Trophoblast cell (in vitro differentiated cells and primary cell): Measurements from ENCODE around the gene PRKAR2A.

ENCODE experiments used
- DNase-seq, 2 donors: peaks; one replicate each; pipeline ENCODE4 v3.0.0-alpha.2; 2016
- H2AFZ ChIP-seq: 2 replicates; pipeline ENCODE4 v1.6.1; 2013; ENCODE audit warnings: low read length, moderate library complexity, mild to moderate bottlenecking; ENCODE audit not compliant: insufficient read depth, poor library complexity
- H2AK5ac ChIP-seq: 2 replicates; pipeline ENCODE4 v1.6.1; 2013; ENCODE audit warnings: mild to moderate bottlenecking, low read length
- H2BK120ac ChIP-seq: 2 replicates; pipeline ENCODE4 v1.6.1; 2013; ENCODE audit warnings: low read length, mild to moderate bottlenecking, moderate library complexity; ENCODE audit not compliant: insufficient read depth, poor library complexity
- H2BK12ac ChIP-seq: 2 replicates; pipeline ENCODE4 v1.6.1; 2013; ENCODE audit warnings: mild to moderate bottlenecking, low read length, moderate library complexity
- H2BK5ac ChIP-seq: 2 replicates; pipeline ENCODE4 v1.6.1; 2013; ENCODE audit warnings: low read length, low read depth, moderate library complexity, mild to moderate bottlenecking; ENCODE audit not compliant: poor library complexity
- H3K14ac ChIP-seq: 2 replicates; pipeline ENCODE4 v1.6.1; 2013; ENCODE audit warnings: mild to moderate bottlenecking, low read length
- H3K18ac ChIP-seq: 2 replicates; pipeline ENCODE4 v1.6.1; 2013; ENCODE audit warnings: mild to moderate bottlenecking, low read length
- H3K23ac ChIP-seq: 2 replicates; pipeline ENCODE4 v1.6.1; 2013; ENCODE audit warnings: low read length
- H3K27ac ChIP-seq: 2 replicates; pipeline ENCODE4 v1.5.1; 2013; ENCODE audit warnings: low read depth, mild to moderate bottlenecking, inconsistent platforms, low read length, moderate library complexity
- H3K27me3 ChIP-seq: 2 replicates; pipeline ENCODE4 v1.6.1; 2013; ENCODE audit warnings: inconsistent platforms, mild to moderate bottlenecking, low read length, moderate library complexity; ENCODE audit not compliant: insufficient read depth
- H3K36me3 ChIP-seq, 2 experiments: 1 replicate in 1 of 2; 2 replicates in 1 of 2; pipeline ENCODE4 v1.6.1; 2013; ENCODE audit warnings: low read length in 2 of 2, mild to moderate bottlenecking in 2 of 2, moderate library complexity in 1 of 2; ENCODE audit not compliant: insufficient read depth in 2 of 2, control insufficient read depth in 1 of 2
- H3K4ac ChIP-seq: 2 replicates; pipeline ENCODE4 v1.6.1; 2013; ENCODE audit warnings: low read depth, mild to moderate bottlenecking, low read length, moderate library complexity
- H3K4me1 ChIP-seq, 2 experiments: 1 replicate in 1 of 2; 2 replicates in 1 of 2; pipeline ENCODE4 v1.6.1; 2013; ENCODE audit warnings: low read length in 2 of 2, mild to moderate bottlenecking in 2 of 2, moderate library complexity in 1 of 2; ENCODE audit not compliant: insufficient read depth in 2 of 2, control insufficient read depth in 1 of 2
- H3K4me2 ChIP-seq: 2 replicates; pipeline ENCODE4 v1.6.1; 2013; ENCODE audit warnings: inconsistent platforms, mild to moderate bottlenecking, low read length, moderate library complexity
- H3K4me3 ChIP-seq: 2 replicates; pipeline ENCODE4 v1.5.1; 2013; ENCODE audit warnings: mild to moderate bottlenecking, low read depth, low read length, inconsistent platforms
- H3K79me1 ChIP-seq: one replicate; pipeline ENCODE4 v1.6.1; 2013; ENCODE audit warnings: low read length
- H3K79me2 ChIP-seq: 2 replicates; pipeline ENCODE4 v1.6.1; 2013; ENCODE audit warnings: low read length, mild to moderate bottlenecking; ENCODE audit not compliant: control insufficient read depth, insufficient read depth, poor library complexity
- H3K9ac ChIP-seq: 2 replicates; pipeline ENCODE4 v1.6.1; 2013; ENCODE audit warnings: mild to moderate bottlenecking, low read length
- H3K9me3 ChIP-seq: 2 replicates; pipeline ENCODE4 v1.6.1; 2013; ENCODE audit warnings: low read depth, mild to moderate bottlenecking, control low read depth, inconsistent platforms, low read length; ENCODE audit not compliant: insufficient read depth
- H4K12ac ChIP-seq: 2 replicates; pipeline ENCODE4 v1.6.1; 2013; ENCODE audit warnings: low read depth, mild to moderate bottlenecking, low read length, moderate library complexity
- H4K8ac ChIP-seq: 2 replicates; pipeline ENCODE4 v1.6.1; 2013; ENCODE audit warnings: low read depth, mild to moderate bottlenecking, low read length, moderate library complexity
- H4K91ac ChIP-seq: one replicate; pipeline ENCODE4 v1.6.1; 2013; ENCODE audit warnings: low read depth, mild to moderate bottlenecking, low read length, moderate library complexity
- WGBS: extraction: QIAGEN DNeasy Blood & Tissue Kit; methylation state at CpG from one replicate; pipeline ENCODE4 v1.1.7; 2013; ENCODE audit warnings: missing lambda C conversion rate; ENCODE audit not compliant: insufficient read length, insufficient coverage; ENCODE audit errors: extremely low coverage; 5-methylcytosine and 5-hydroxymethylcytosine counted together

The PRKAR2A gene

DNA sequence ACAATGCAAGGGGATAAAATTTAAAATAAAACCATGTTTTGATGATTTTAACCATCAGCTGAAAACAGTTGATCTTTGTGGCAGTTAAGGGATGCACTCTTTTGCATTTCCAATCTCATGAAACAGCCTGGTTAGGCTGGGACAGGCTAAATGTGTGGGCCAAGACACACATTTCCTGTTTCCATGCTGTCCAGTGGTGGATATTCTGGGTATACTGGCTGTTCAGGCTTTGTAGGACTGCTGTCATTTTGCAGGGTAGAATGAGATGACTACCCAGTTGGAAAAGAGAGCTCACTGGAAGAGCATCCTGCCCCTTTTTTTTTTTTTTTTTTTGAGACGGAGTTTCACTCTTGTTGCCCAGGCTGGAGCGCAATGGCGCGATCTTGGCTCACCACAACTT is 88.6 kb downstream of the PRKAR2A start:
- peak in 1 of 2 donors; percentile 48 for DNase-seq
- Histone ChIP-seq H3K4me2 (no peak overlapping the region), H3K4me1 (no peaks in the 10 kb centered on the region), H3K4me3 (no peak overlapping the region), H2BK5ac (no peak overlapping the region), H3K36me3 (peaks cover 0 to 2% of the 10 kb centered on the region in 2 experiments), H4K12ac (no peak overlapping the region), H3K18ac (no peak overlapping the region), H3K9me3 (no peaks in the 10 kb centered on the region), H3K79me2 (no peaks in the 10 kb centered on the region), H3K14ac (no peak overlapping the region), H2AK5ac (no peak overlapping the region), H3K23ac (no peak overlapping the region), H4K91ac (no peak overlapping the region), H3K27me3 (no peaks in the 10 kb centered on the region), H4K8ac (no peak overlapping the region), H3K79me1 (no peaks in the 10 kb centered on the region), H3K9ac (no peak overlapping the region), H3K27ac (no peak overlapping the region), H2BK120ac (no peak overlapping the region), H3K4ac (no peak overlapping the region), H2BK12ac (no peak overlapping the region), H2AFZ (no peak overlapping the region)
- no CpG with 5 or more reads among the region's 4 CpGs for WGBS

- Histone ChIP-seq H3K27me3 (no peaks in the 10 kb centered on the region), H3K4me3 (no peak overlapping the region)
Observed at GRCh38 chr3:48756640-48757039, 91.0 kb downstream of the PRKAR2A start.

GRCh38 chr3:48750856-48751255 is 96.8 kb downstream of the PRKAR2A start:
- Histone ChIP-seq H3K14ac (no peak overlapping the region), H4K12ac (no peak overlapping the region), H2AK5ac (no peak overlapping the region), H4K8ac (no peak overlapping the region), H2BK120ac (no peak overlapping the region), H3K27ac (no peak overlapping the region), H3K4me3 (no peak overlapping the region), H3K27me3 (no peaks in the 10 kb centered on the region), H3K9me3 (peaks cover 1% of the 10 kb centered on the region), H3K4me2 (no peak overlapping the region), H3K9ac (no peak overlapping the region), H2BK12ac (no peak overlapping the region), H3K18ac (no peak overlapping the region), H2AFZ (no peak overlapping the region), H3K36me3 (peaks cover 3 to 10% of the 10 kb centered on the region in 2 experiments), H3K79me1 (no peaks in the 10 kb centered on the region), H3K23ac (no peak overlapping the region), H2BK5ac (no peak overlapping the region), H3K4me1 (no peaks in the 10 kb centered on the region), H3K4ac (no peak overlapping the region), H4K91ac (no peak overlapping the region), H3K79me2 (no peaks in the 10 kb centered on the region)
- no CpG with 5 or more reads among the region's 1 CpG for WGBS
- no peak for DNase-seq

More at GRCh38 chr3:48756640-48757039, 91.0 kb downstream of the PRKAR2A start:
- no peak overlapping the region for H3K9ac ChIP-seq
- no peak overlapping the region for H4K91ac ChIP-seq
- no peak overlapping the region for H2BK12ac ChIP-seq
- DNase-seq, result peak in 1 of 2 donors; percentile 72
- H3K9me3 ChIP-seq, result no peaks in the 10 kb centered on the region
- no peak overlapping the region for H3K27ac ChIP-seq
- no CpG with 5 or more reads among the region's 5 CpGs for WGBS
- no peak overlapping the region for H3K4ac ChIP-seq
- no peak overlapping the region for H4K12ac ChIP-seq
- no peaks in the 10 kb centered on the region for H3K4me1 ChIP-seq
- H3K14ac ChIP-seq, result no peak overlapping the region
- no peaks in the 10 kb centered on the region for H3K79me1 ChIP-seq
- H2AFZ ChIP-seq, result no peak overlapping the region
- H3K36me3 ChIP-seq, result peaks cover 0 to 2% of the 10 kb centered on the region in 2 experiments
- H3K79me2 ChIP-seq, result no peaks in the 10 kb centered on the region
- no peak overlapping the region for H3K18ac ChIP-seq
- H2BK120ac ChIP-seq, result no peak overlapping the region
- H2BK5ac ChIP-seq, result no peak overlapping the region
- H2AK5ac ChIP-seq, result no peak overlapping the region
- H4K8ac ChIP-seq, result no peak overlapping the region
- H3K23ac ChIP-seq, result no peak overlapping the region
- no peak overlapping the region for H3K4me2 ChIP-seq

- Histone ChIP-seq H2BK5ac (no peak overlapping the region), H3K79me1 (no peaks in the 10 kb centered on the region), H3K23ac (no peak overlapping the region), H3K14ac (no peak overlapping the region), H3K9ac (no peak overlapping the region), H3K79me2 (no peaks in the 10 kb centered on the region), H3K4me1 (no peaks in the 10 kb centered on the region), H3K4ac (no peak overlapping the region), H4K12ac (no peak overlapping the region), H2AK5ac (no peak overlapping the region), H3K27ac (no peak overlapping the region), H3K18ac (no peak overlapping the region), H3K9me3 (peaks cover 1% of the 10 kb centered on the region), H2BK120ac (no peak overlapping the region), H3K36me3 (peaks cover 3 to 10% of the 10 kb centered on the region in 2 experiments), H4K8ac (no peak overlapping the region), H3K4me2 (no peak overlapping the region), H3K4me3 (no peak overlapping the region), H2BK12ac (no peak overlapping the region), H2AFZ (no peak overlapping the region), H4K91ac (no peak overlapping the region), H3K27me3 (no peaks in the 10 kb centered on the region)
- DNase-seq, result peak in 1 of 2 donors; percentile 31
- WGBS, result no CpG with 5 or more reads among the region's 3 CpGs
Observed at GRCh38 chr3:48748754-48749153, 98.9 kb downstream of the PRKAR2A start.
